A172 (cell line): ENCODE measurements around the gene XPO4. TPM values are rescaled to one million over a fixed set of nuclear protein-coding genes. Genes with fewer than 3 reads are reported as not detected.
"Not testable (repeated sequence)": the region's sequence is repeated elsewhere in the genome, so short reads cannot be mapped to it uniquely, and the experiment has no call there.

Experiments used
- DNase-seq: peaks from one replicate; pipeline ENCODE4 v3.0.0-alpha.2; 2015; ENCODE audit warnings: low spot score
- total RNA-seq: library from RNA; depleted of rRNA; stranded (reverse); fragments of >200 nt; shearing (Covaris generic); gene quantifications from 2 replicates; pipeline ENCODE4 v1.2.3, GENCODE V29; 2014

The XPO4 gene
- total RNA-seq, 1 experiment from 2014 or later, result 25.0 TPM

GRCh38 chr13:20891034-20891433, 11.5 kb downstream of the XPO4 start:
- no peak for DNase-seq

- DNase-seq, result not testable (repeated sequence)
Measured at GRCh38 chr13:20890540-20890939, 12.0 kb downstream of the XPO4 start.

- DNase-seq, result no peak
Measured at GRCh38 chr13:20882206-20882605, 20.3 kb downstream of the XPO4 start.

GRCh38 chr13:20877902-20878301, 24.6 kb downstream of the XPO4 start:
- no peak for DNase-seq

- DNase-seq, result not testable (repeated sequence)
Measured at GRCh38 chr13:20876802-20877201, 25.7 kb downstream of the XPO4 start.

- DNase-seq, result not testable (repeated sequence)
Measured at GRCh38 chr13:20874439-20874838, 28.1 kb downstream of the XPO4 start.

- peak; percentile 16 for DNase-seq
Measured at GRCh38 chr13:20873348-20873747, 29.2 kb downstream of the XPO4 start.

GRCh38 chr13:20870829-20871228, 31.7 kb downstream of the XPO4 start:
- DNase-seq, result no peak

GRCh38 chr13:20869540-20869939, 33.0 kb downstream of the XPO4 start:
- DNase-seq, result no peak

- no peak for DNase-seq
Measured at GRCh38 chr13:20867408-20867807, 35.1 kb downstream of the XPO4 start.

- not testable (repeated sequence) for DNase-seq
Measured at GRCh38 chr13:20861666-20862065, 40.9 kb downstream of the XPO4 start.

- no peak for DNase-seq
Measured at GRCh38 chr13:20860844-20861243, 41.7 kb downstream of the XPO4 start.

GRCh38 chr13:20856650-20857049, 45.9 kb downstream of the XPO4 start:
- no peak for DNase-seq

- no peak for DNase-seq
Measured at GRCh38 chr13:20851844-20852402, 50.6 kb downstream of the XPO4 start.

GRCh38 chr13:20848944-20849343, 53.6 kb downstream of the XPO4 start:
- DNase-seq, result no peak

GRCh38 chr13:20848203-20848602, 54.3 kb downstream of the XPO4 start:
- DNase-seq, result no peak

- no peak for DNase-seq
Measured at GRCh38 chr13:20847296-20847695, 55.2 kb downstream of the XPO4 start.

GRCh38 chr13:20843166-20843565, 59.4 kb downstream of the XPO4 start:
- no peak for DNase-seq

GRCh38 chr13:20840568-20840967, 62.0 kb downstream of the XPO4 start:
- no peak for DNase-seq

- DNase-seq, result no peak
Measured at GRCh38 chr13:20833900-20834679, 68.5 kb downstream of the XPO4 start.

- no peak for DNase-seq
Measured at GRCh38 chr13:20832861-20833260, 69.7 kb downstream of the XPO4 start.

- DNase-seq, result no peak
Measured at GRCh38 chr13:20831933-20832332, 70.6 kb downstream of the XPO4 start.

GRCh38 chr13:20831254-20831653, 71.3 kb downstream of the XPO4 start:
- no peak for DNase-seq
